PC-3 (cell line): ENCODE data around the gene BSN.

Experiments used
- EZH2 ChIP-seq: fragments of 300-600 bp; sonication (generic); IDR thresholded peaks from one replicate; pipeline ENCODE4 v1.6.1; 2017; ENCODE audit warnings: antibody characterized with exemption, mild to moderate bottlenecking, low read length; ENCODE audit not compliant: unreplicated experiment
- EZH2phosphoT487 ChIP-seq: fragments of 300-600 bp; sonication (generic); IDR thresholded peaks from 2 replicates; pipeline ENCODE4 v1.6.1; 2018; ENCODE audit warnings: mild to moderate bottlenecking, antibody characterized with exemption, low read length, borderline replicate concordance
- TF ChIP-seq, protein P1 (sequence below): fragments of 300-600 bp; sonication (generic); conservative IDR thresholded peaks from 2 replicates; pipeline ENCODE4 v1.5.1; 2017; ENCODE audit warnings: antibody characterized with exemption, low read depth, mild to moderate bottlenecking, low read length

DNA sequence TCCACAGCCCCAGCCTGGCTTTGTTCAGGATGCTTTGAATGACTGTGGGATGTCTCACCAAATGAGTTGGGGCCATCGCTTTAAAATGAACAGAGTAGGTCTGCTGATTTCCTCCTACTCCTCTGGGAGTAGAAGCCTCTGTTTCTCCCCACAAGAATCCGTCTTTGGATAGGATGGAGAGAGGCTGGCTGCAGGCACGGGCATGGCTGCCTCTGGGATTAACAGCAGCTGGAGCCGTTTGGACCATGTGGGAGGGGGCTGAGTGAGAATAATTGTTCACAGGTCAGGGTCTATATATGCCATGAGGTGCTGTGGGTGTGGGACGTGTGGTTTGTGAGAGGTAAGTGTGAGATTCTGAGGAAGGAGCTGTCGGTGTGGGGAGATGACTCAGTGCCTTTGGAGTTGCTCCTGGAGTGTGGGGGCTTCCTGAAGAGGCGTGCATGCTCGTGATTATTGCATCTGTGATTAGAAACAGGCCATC lies 71.9 kb downstream of the BSN start:
- TF ChIP-seq, protein P1, sequence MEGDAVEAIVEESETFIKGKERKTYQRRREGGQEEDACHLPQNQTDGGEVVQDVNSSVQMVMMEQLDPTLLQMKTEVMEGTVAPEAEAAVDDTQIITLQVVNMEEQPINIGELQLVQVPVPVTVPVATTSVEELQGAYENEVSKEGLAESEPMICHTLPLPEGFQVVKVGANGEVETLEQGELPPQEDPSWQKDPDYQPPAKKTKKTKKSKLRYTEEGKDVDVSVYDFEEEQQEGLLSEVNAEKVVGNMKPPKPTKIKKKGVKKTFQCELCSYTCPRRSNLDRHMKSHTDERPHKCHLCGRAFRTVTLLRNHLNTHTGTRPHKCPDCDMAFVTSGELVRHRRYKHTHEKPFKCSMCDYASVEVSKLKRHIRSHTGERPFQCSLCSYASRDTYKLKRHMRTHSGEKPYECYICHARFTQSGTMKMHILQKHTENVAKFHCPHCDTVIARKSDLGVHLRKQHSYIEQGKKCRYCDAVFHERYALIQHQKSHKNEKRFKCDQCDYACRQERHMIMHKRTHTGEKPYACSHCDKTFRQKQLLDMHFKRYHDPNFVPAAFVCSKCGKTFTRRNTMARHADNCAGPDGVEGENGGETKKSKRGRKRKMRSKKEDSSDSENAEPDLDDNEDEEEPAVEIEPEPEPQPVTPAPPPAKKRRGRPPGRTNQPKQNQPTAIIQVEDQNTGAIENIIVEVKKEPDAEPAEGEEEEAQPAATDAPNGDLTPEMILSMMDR = no peak
- TF ChIP-seq EZH2 (no peak), EZH2phosphoT487 (no peak)
